Adrenal gland (tissue), 12 donors: ENCODE measurements around the gene PRR12. TPM values are rescaled to one million over a fixed set of nuclear protein-coding genes. Genes with fewer than 3 reads are reported as not detected.
"Not testable (repeated sequence)": the region's sequence is repeated elsewhere in the genome, so short reads cannot be mapped to it uniquely, and the experiment has no call there.

Source experiments
- DNase-seq, 7 donors: peaks; one replicate each; pipeline ENCODE4 v3.0.0-alpha.2; 2019 to 2020
- H3K27ac ChIP-seq, 5 donors: fragments of 200-600 bp; sonication (generic) in 4 of 5; 1 replicate in 3 of 5; 2 replicates in 2 of 5; pipeline versions ENCODE4 v1.5.1 to v1.8.0; 2016 to 2020; ENCODE audit warnings: mild to moderate bottlenecking in 1 of 5
- H3K27me3 ChIP-seq: fragments of 200-600 bp; 2 replicates; pipeline ENCODE4 v1.8.0; 2021
- H3K36me3 ChIP-seq, 2 donors: fragments of 200-600 bp; replicated peaks in 1 of 2; 1 replicate in 1 of 2; 2 replicates in 1 of 2; pipeline versions ENCODE4 v1.5.1 to v1.8.0; 2018 to 2022
- H3K4me1 ChIP-seq, 2 donors: fragments of 200-600 bp; replicated peaks in 1 of 2; 1 replicate in 1 of 2; 2 replicates in 1 of 2; pipeline versions ENCODE4 v1.5.1 to v1.8.0; 2018 to 2021
- H3K4me3 ChIP-seq, 4 donors: fragments of 200-600 bp; sonication (generic) in 3 of 4; one replicate each; pipeline ENCODE4 v1.5.1; 2016 to 2018
- H3K9me3 ChIP-seq, 3 donors: fragments of 200-600 bp; sonication (generic) in 1 of 3; replicated peaks in 1 of 3; 1 replicate in 2 of 3; 2 replicates in 1 of 3; pipeline versions ENCODE4 v1.5.1 to v1.8.0; 2016 to 2021
- CTCF ChIP-seq, 6 experiments: fragments of 450-650 bp in 4 of 6; fragments of 200-600 bp in 2 of 6; sonication (generic) in 1 of 6; IDR thresholded peaks; 1 replicate in 5 of 6; 2 replicates in 1 of 6; pipeline versions ENCODE4 v1.5.1 to v1.8.0; 2016 to 2021; ENCODE audit warnings: antibody characterized with exemption in 6 of 6, mild to moderate bottlenecking in 2 of 6, moderate library complexity in 1 of 6
- POLR2A ChIP-seq, 2 donors: fragments of 450-650 bp; IDR thresholded peaks; one replicate each; pipeline ENCODE4 v1.6.1; 2017; ENCODE audit warnings: antibody characterized with exemption in 2 of 2, mild to moderate bottlenecking in 2 of 2, moderate library complexity in 1 of 2
- WGBS, 4 donors: extraction: QIAGEN DNeasy Blood & Tissue Kit in 2 of 4; methylation state at CpG; one replicate each; pipeline versions ENCODE4 v1.1.5 to v1.1.7; 2013 to 2017; 5-methylcytosine and 5-hydroxymethylcytosine counted together
- intact Hi-C, 2 donors: fragments of 100-400 bp; cut with DNase I; formaldehyde crosslinking; loops; one replicate each; pipeline versions ENCODE4 v1.14.1 to v1.15.0; 2022 to 2023
- polyA plus RNA-seq, 3 donors: library from polyadenylated mRNA; stranded (reverse); fragments of 200-250 nt in 2 of 3; fragments of 350-450 nt in 1 of 3; fragmentation: Illumina TruSeq in 1 of 3; extraction: RNeasy Lipid Tissue Mini Kit (QIAGEN cat#74804) in 1 of 3; gene quantifications; one replicate each; pipeline ENCODE4 v1.2.3, GENCODE V29; 2013 to 2014
- total RNA-seq, 9 donors: library from RNA; depleted of rRNA in 4 of 9; stranded (reverse); fragments of >200 nt in 4 of 9; fragments of 120-200 nt in 1 of 9; fragmentation: NEBNext Ultra II Directional in 1 of 9; extraction: Animal tissue kit (Norgen Biotek cat#: 25700) in 1 of 9; gene quantifications; one replicate each; pipeline versions ENCODE4 v1.1.0 to v1.2.4, GENCODE V29; 2013 to 2023
- donor health status: healthy with polysubstance abuse.
- donor health status: Bipolar disorder and iron deficiency.
- donor health status: DM: yes; HTN: yes; CAD: no.
- donor health status: DM: no; HTN: no; CAD: no.
- donor health status: DM: no; HTN: no; CAD: no.
- donor health status: DM: yes; HTN: yes; CAD: no.

PRR12 gene
- total and polyA plus RNA-seq, 12 donors = 2.9 to 49.8 (median 16.2) TPM

GRCh38 chr19:49629659-49630058 is 38.7 kb downstream of the PRR12 start:
- H3K27ac ChIP-seq = no peak overlapping the region
- TF ChIP-seq CTCF (IDR thresholded peaks at IDR 0.05) (no peak), POLR2A (IDR thresholded peaks at IDR 0.05) (no peak)
- intact Hi-C loops = loop anchor here in 1 of 2 donors (5.0 kb wide), 1 partner anchor 32 kb away; no protein-coding TSS in a partner anchor
- H3K4me3 ChIP-seq = no peak overlapping the region
- no peaks in the 10 kb centered on the region for H3K27me3 ChIP-seq
- H3K9me3 ChIP-seq = no peaks in the 10 kb centered on the region
- H3K4me1 ChIP-seq = peaks cover 0 to 6% of the 10 kb centered on the region in 2 donors
- no peak for DNase-seq
- WGBS, 4 donors = 87 to 93% (median 89%) methylated on average over 6 to 9 of the region's 9 CpGs
- H3K36me3 ChIP-seq = peaks cover 0 to 22% of the 10 kb centered on the region in 2 donors

- intact Hi-C loops = loop anchor here in 1 of 2 donors (5.0 kb wide), 1 partner anchor 34 kb away; no protein-coding TSS in a partner anchor
- Histone ChIP-seq H3K4me3 (no peak overlapping the region), H3K36me3 (peaks cover 0 to 13% of the 10 kb centered on the region in 2 donors), H3K27ac (peak overlapping the region in 1 of 5 donors; percentile 42), H3K27me3 (no peaks in the 10 kb centered on the region), H3K9me3 (no peaks in the 10 kb centered on the region), H3K4me1 (peaks cover 0 to 6% of the 10 kb centered on the region in 2 donors)
- TF ChIP-seq POLR2A (IDR thresholded peaks at IDR 0.05) (no peak), CTCF (IDR thresholded peaks at IDR 0.05) (no peak)
- WGBS, 4 donors = 22 to 34% (median 24%) methylated on average over 9 of the region's 9 CpGs
- peak in 2 of 7 donors; percentile 35 to 51 for DNase-seq
Measured at GRCh38 chr19:49631014-49631588, 40.1 kb downstream of the PRR12 start.

- 81 to 86% (median 83%) methylated on average over 18 to 19 of the region's 19 CpGs for WGBS, 4 donors
- no peak for DNase-seq
- no peak for TF ChIP-seq POLR2A (IDR thresholded peaks at IDR 0.05)
- TF ChIP-seq CTCF (IDR thresholded peaks at IDR 0.05) = no peak
- Histone ChIP-seq H3K4me1 (peaks cover 0 to 6% of the 10 kb centered on the region in 2 donors), H3K36me3 (peaks cover 0 to 8% of the 10 kb centered on the region in 2 donors), H3K27ac (peak overlapping the region in 1 of 5 donors; percentile 42), H3K27me3 (no peaks in the 10 kb centered on the region), H3K9me3 (no peaks in the 10 kb centered on the region), H3K4me3 (no peak overlapping the region)
- intact Hi-C loops = loop anchor here in 1 of 2 donors (5.0 kb wide), 1 partner anchor 34 kb away; no protein-coding TSS in a partner anchor
Measured at GRCh38 chr19:49631610-49632192, 40.7 kb downstream of the PRR12 start.

GRCh38 chr19:49632576-49632975 is 41.6 kb downstream of the PRR12 start:
- no peaks in the 10 kb centered on the region for H3K9me3 ChIP-seq
- intact Hi-C loops = loop anchor here in 1 of 2 donors (5.0 kb wide), 1 partner anchor 35 kb away; no protein-coding TSS in a partner anchor
- whole genome bisulfite sequencing, 4 donors = 87 to 91% (median 89%) methylated on average over 4 to 5 of the region's 5 CpGs
- TF ChIP-seq POLR2A (IDR thresholded peaks at IDR 0.05) (no peak), CTCF (IDR thresholded peaks at IDR 0.05) (no peak)
- H3K27ac ChIP-seq = no peak overlapping the region
- no peak for DNase-seq
- H3K4me1 ChIP-seq = peaks cover 0 to 6% of the 10 kb centered on the region in 2 donors
- H3K27me3 ChIP-seq = no peaks in the 10 kb centered on the region
- no peak overlapping the region for H3K4me3 ChIP-seq
- no peaks in the 10 kb centered on the region for H3K36me3 ChIP-seq

GRCh38 chr19:49633273-49633672 is 42.3 kb downstream of the PRR12 start:
- not testable (repeated sequence) for H3K4me3 ChIP-seq, H3K27me3 ChIP-seq, DNase-seq, H3K9me3 ChIP-seq, H3K36me3 ChIP-seq
- 73 to 89% (median 74%) methylated on average over 5 to 9 of the region's 9 CpGs for WGBS, 4 donors
- Histone ChIP-seq H3K4me1 (peaks cover 3 to 12% of the 10 kb centered on the region in 2 donors), H3K27ac (peak overlapping the region in 1 of 5 donors; percentile 34)
- intact Hi-C loops = loop anchor here in 1 of 2 donors (5.0 kb wide), 1 partner anchor 36 kb away; no protein-coding TSS in a partner anchor
